HCT116 (cell line): ENCODE data around the gene TGFBR1. TPM values are rescaled to one million over a fixed set of nuclear protein-coding genes. Genes with fewer than 3 reads are reported as not detected.

Experiments used
- ATAC-seq: fragments of 200-7000 bp; cut with Tn5 transposase; 2 replicates; pipeline ENCODE4 v1.9.1; 2020; ENCODE audit warnings: mild to moderate bottlenecking, moderate library complexity
- BruUV-seq: library from RNA; stranded (reverse); fragments of 400-500 nt; replicated peaks from 2 replicates; lab custom pipeline; 2021; lab: Mats Ljungman, UMichigan
- CTCF ChIA-PET: fragments of 300-600 bp; sonication (Branson Sonifier 250); formaldehyde crosslinking; loops from one replicate; lab custom pipeline; 2021; ENCODE audit warnings: antibody characterized with exemption; lab: Charles Lee
- POLR2A ChIA-PET: fragments of 300-600, 350-600 bp; sonication (Branson Sonifier 250); formaldehyde crosslinking; loops from one replicate; lab custom pipeline; 2021; ENCODE audit warnings: antibody characterized with exemption; lab: Charles Lee
- RAD21 ChIA-PET, 2 experiments: fragments of 300-600 bp; sonication (Branson Sonifier 250); formaldehyde crosslinking; loops; one replicate each; lab custom pipeline; 2023; ENCODE audit warnings: low total read pairs in 2 of 2; ENCODE audit not compliant: uncharacterized antibody in 2 of 2, unreplicated experiment in 2 of 2, low non-redundant PET in 1 of 2; lab: Charles Lee
- DNase-seq: peaks from one replicate; pipeline ENCODE4 v3.0.0-alpha.2; 2010; ENCODE audit warnings: low read depth, low spot score
- H2AFZ ChIP-seq: fragments of 200-600 bp; shearing (Covaris generic), sonication (generic); 2 replicates; pipeline ENCODE4 v1.6.1; 2017; ENCODE audit warnings: low read depth, mixed run types, mixed read lengths, antibody characterized with exemption, low read length; ENCODE audit not compliant: poor library complexity, severe bottlenecking
- H3K27ac ChIP-seq: 2 replicates; pipeline ENCODE4 v1.5.1; 2012; ENCODE audit warnings: low read depth, low read length
- H3K27me3 ChIP-seq: fragments of 200-600 bp; sonication (generic); 2 replicates; pipeline ENCODE4 v1.6.1; 2016; ENCODE audit warnings: mixed run types, low read length, mixed read lengths; ENCODE audit not compliant: insufficient read depth
- H3K36me3 ChIP-seq, 2 experiments: fragments of 200-500 bp in 1 of 2; fragments of 200-600 bp in 1 of 2; sonication (Bioruptor generic) in 1 of 2; sonication (generic) in 1 of 2; 2 replicates each; pipeline versions ENCODE4 v1.5.1 to v1.6.1; 2014 to 2016; ENCODE audit warnings: low read length in 2 of 2, inconsistent platforms in 1 of 2, mixed read lengths in 1 of 2, mixed run types in 1 of 2; ENCODE audit not compliant: insufficient read depth in 2 of 2, control insufficient read depth in 1 of 2
- H3K4me1 ChIP-seq, 2 experiments: fragments of 200-600 bp in 1 of 2; sonication (generic) in 1 of 2; 2 replicates each; pipeline versions ENCODE4 v1.5.1 to v1.6.1; 2012 to 2017; ENCODE audit warnings: low read length in 2 of 2, inconsistent platforms in 1 of 2, mild to moderate bottlenecking in 1 of 2, mixed read lengths in 1 of 2, mixed run types in 1 of 2, moderate library complexity in 1 of 2; ENCODE audit not compliant: insufficient read depth in 2 of 2, control insufficient read depth in 1 of 2
- H3K4me2 ChIP-seq: fragments of 200-600 bp; sonication (generic); 2 replicates; pipeline ENCODE4 v1.6.1; 2017; ENCODE audit warnings: mixed run types, low read length, mixed read lengths
- H3K4me3 ChIP-seq, 2 experiments: fragments of 200-600 bp in 1 of 2; sonication (generic) in 1 of 2; replicated peaks in 1 of 2; 2 replicates each; pipeline ENCODE4 v1.5.1; 2011 to 2016; ENCODE audit warnings: low read length in 2 of 2, control low read depth in 1 of 2, low read depth in 1 of 2, mild to moderate bottlenecking in 1 of 2, mixed read lengths in 1 of 2, mixed run types in 1 of 2
- H3K79me2 ChIP-seq: fragments of 200-600 bp; sonication (generic); 2 replicates; pipeline ENCODE4 v1.6.1; 2017; ENCODE audit warnings: mild to moderate bottlenecking, mixed run types, low read length, moderate library complexity, mixed read lengths; ENCODE audit not compliant: insufficient read depth
- H3K9ac ChIP-seq: fragments of 200-600 bp; sonication (generic); 2 replicates; pipeline ENCODE4 v1.6.1; 2016; ENCODE audit warnings: low read length, mixed read lengths
- H3K9me2 ChIP-seq: fragments of 200-600 bp; sonication (generic), shearing (Covaris generic); 2 replicates; pipeline ENCODE4 v1.6.1; 2017; ENCODE audit warnings: mixed run types, mild to moderate bottlenecking, moderate library complexity; ENCODE audit not compliant: insufficient read depth
- H3K9me3 ChIP-seq, 2 experiments: fragments of 200-500 bp in 1 of 2; fragments of 200-600 bp in 1 of 2; sonication (Bioruptor generic) in 1 of 2; sonication (generic) in 1 of 2; 2 replicates each; pipeline ENCODE4 v1.6.1; 2014 to 2017; ENCODE audit warnings: low read length in 2 of 2, mixed read lengths in 2 of 2, inconsistent platforms in 1 of 2, low read depth in 1 of 2, mild to moderate bottlenecking in 1 of 2, mixed run types in 1 of 2, moderate library complexity in 1 of 2; ENCODE audit not compliant: control insufficient read depth in 1 of 2, insufficient read depth in 1 of 2
- H4K20me1 ChIP-seq: fragments of 200-600 bp; sonication (generic), shearing (Covaris generic); 2 replicates; pipeline ENCODE4 v1.6.1; 2017; ENCODE audit warnings: mixed run types, mild to moderate bottlenecking, moderate library complexity; ENCODE audit not compliant: insufficient read depth
- CBX3 ChIP-seq: IDR thresholded peaks from 2 replicates; pipeline ENCODE4 v1.6.1; 2012; ENCODE audit warnings: low read depth
- CEBPB ChIP-seq: IDR thresholded peaks from 2 replicates; pipeline ENCODE4 v1.6.1; 2012; ENCODE audit warnings: low read depth
- EGR1 ChIP-seq: IDR thresholded peaks from 2 replicates; pipeline ENCODE4 v1.6.1; 2012; ENCODE audit warnings: low read depth
- ELF1 ChIP-seq: IDR thresholded peaks from 2 replicates; pipeline ENCODE4 v1.6.1; 2012; ENCODE audit warnings: low read depth, borderline replicate concordance
- EZH2 ChIP-seq: fragments of 200-600 bp; sonication (generic); IDR thresholded peaks from 2 replicates; pipeline ENCODE4 v1.6.1; 2017; ENCODE audit warnings: antibody characterized with exemption, mixed run types
- EZH2phosphoT487 ChIP-seq: fragments of 200-600 bp; IDR thresholded peaks from 2 replicates; pipeline ENCODE4 v1.6.1; 2018; ENCODE audit warnings: antibody characterized with exemption, borderline replicate concordance
- FOSL1 ChIP-seq: IDR thresholded peaks from 2 replicates; pipeline ENCODE4 v1.6.1; 2012; ENCODE audit warnings: low read depth
- JUND ChIP-seq: IDR thresholded peaks from 2 replicates; pipeline ENCODE4 v1.6.1; 2012
- MAX ChIP-seq: IDR thresholded peaks from 2 replicates; pipeline ENCODE4 v1.6.1; 2012
- POLR2A ChIP-seq: IDR thresholded peaks from 2 replicates; pipeline ENCODE4 v1.7.0; 2011; ENCODE audit warnings: borderline replicate concordance; ENCODE audit not compliant: insufficient read depth, insufficient read length; ENCODE audit errors: extremely low read depth
- POLR2AphosphoS5 ChIP-seq: IDR thresholded peaks from 2 replicates; pipeline ENCODE4 v1.6.1; 2011; ENCODE audit warnings: mild to moderate bottlenecking, low read depth, low read length, moderate library complexity
- RAD21 ChIP-seq: IDR thresholded peaks from 2 replicates; pipeline ENCODE4 v1.6.1; 2012; ENCODE audit warnings: low read depth, mild to moderate bottlenecking
- SIN3A ChIP-seq: IDR thresholded peaks from 2 replicates; pipeline ENCODE4 v1.6.1; 2012; ENCODE audit warnings: low read depth
- YY1 ChIP-seq: IDR thresholded peaks from 2 replicates; pipeline ENCODE4 v1.6.1; 2011; ENCODE audit warnings: low read length, low read depth, moderate library complexity, mild to moderate bottlenecking; ENCODE audit not compliant: insufficient replicate concordance; ENCODE audit errors: extremely low read depth
- ZFX ChIP-seq: fragments of 450-650 bp; IDR thresholded peaks from 2 replicates; pipeline ENCODE4 v1.6.1; 2017
- intact Hi-C: fragments of 100-400 bp; cut with micrococcal nuclease; formaldehyde crosslinking; loops from 2 replicates; pipeline ENCODE4 v1.10.0; 2022
- total RNA-seq: library from RNA; stranded (reverse); gene quantifications from one replicate; pipeline ENCODE4 v1.2.1, GENCODE V29; 2021; ENCODE audit not compliant: unreplicated experiment
- TF ChIP-seq, protein P1 (sequence below): IDR thresholded peaks from 2 replicates; pipeline ENCODE4 v1.6.1; 2012
- TF ChIP-seq, protein P2 (sequence below), 3 experiments: fragments of 200-600 bp in 1 of 3; sonication (generic) in 1 of 3; IDR thresholded peaks in 2 of 3; conservative IDR thresholded peaks in 1 of 3; 2 replicates each; pipeline ENCODE4 v1.5.1; 2012 to 2017; ENCODE audit warnings: low read depth in 2 of 3, low read length in 2 of 3, antibody characterized with exemption in 1 of 3, borderline replicate concordance in 1 of 3, control low read depth in 1 of 3, mild to moderate bottlenecking in 1 of 3, mixed read lengths in 1 of 3, mixed run types in 1 of 3, moderate library complexity in 1 of 3; ENCODE audit not compliant: insufficient read depth in 1 of 3
- TF ChIP-seq, protein P3 (sequence below): IDR thresholded peaks from 2 replicates; pipeline ENCODE4 v1.6.1; 2011; ENCODE audit warnings: mild to moderate bottlenecking, low read length, moderate library complexity; ENCODE audit not compliant: insufficient replicate concordance; ENCODE audit errors: extremely low read depth

Gene TGFBR1
- total RNA-seq, 1 experiment from 2014 or later: 26.6 TPM

GRCh38 chr9:99103901-99104458 lies 933 bp upstream of the TGFBR1 start:
- TF ChIP-seq POLR2A (no peak), CBX3 (no peak), ZFX (no peak), JUND (no peak), CEBPB (no peak), EZH2phosphoT487 (no peak), ELF1 (no peak), EZH2 (no peak), EGR1 (no peak), MAX (no peak), FOSL1 (no peak), SIN3A (no peak), POLR2AphosphoS5 (no peak), YY1 (no peak), RAD21 (no peak)
- TF ChIP-seq, protein P1, sequence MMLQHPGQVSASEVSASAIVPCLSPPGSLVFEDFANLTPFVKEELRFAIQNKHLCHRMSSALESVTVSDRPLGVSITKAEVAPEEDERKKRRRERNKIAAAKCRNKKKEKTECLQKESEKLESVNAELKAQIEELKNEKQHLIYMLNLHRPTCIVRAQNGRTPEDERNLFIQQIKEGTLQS: no peak
- TF ChIP-seq, protein P2, sequence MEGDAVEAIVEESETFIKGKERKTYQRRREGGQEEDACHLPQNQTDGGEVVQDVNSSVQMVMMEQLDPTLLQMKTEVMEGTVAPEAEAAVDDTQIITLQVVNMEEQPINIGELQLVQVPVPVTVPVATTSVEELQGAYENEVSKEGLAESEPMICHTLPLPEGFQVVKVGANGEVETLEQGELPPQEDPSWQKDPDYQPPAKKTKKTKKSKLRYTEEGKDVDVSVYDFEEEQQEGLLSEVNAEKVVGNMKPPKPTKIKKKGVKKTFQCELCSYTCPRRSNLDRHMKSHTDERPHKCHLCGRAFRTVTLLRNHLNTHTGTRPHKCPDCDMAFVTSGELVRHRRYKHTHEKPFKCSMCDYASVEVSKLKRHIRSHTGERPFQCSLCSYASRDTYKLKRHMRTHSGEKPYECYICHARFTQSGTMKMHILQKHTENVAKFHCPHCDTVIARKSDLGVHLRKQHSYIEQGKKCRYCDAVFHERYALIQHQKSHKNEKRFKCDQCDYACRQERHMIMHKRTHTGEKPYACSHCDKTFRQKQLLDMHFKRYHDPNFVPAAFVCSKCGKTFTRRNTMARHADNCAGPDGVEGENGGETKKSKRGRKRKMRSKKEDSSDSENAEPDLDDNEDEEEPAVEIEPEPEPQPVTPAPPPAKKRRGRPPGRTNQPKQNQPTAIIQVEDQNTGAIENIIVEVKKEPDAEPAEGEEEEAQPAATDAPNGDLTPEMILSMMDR (IDR thresholded peaks at IDR 0.05 in 2 of 3, conservative IDR thresholded peaks at IDR 0.05 in 1 of 3; ENCODE audit: borderline replicate concordance in 1 of 3, insufficient read depth in 1 of 3, low read depth in 2 of 3, low read length in 2 of 3): no peak
- TF ChIP-seq, protein P3, sequence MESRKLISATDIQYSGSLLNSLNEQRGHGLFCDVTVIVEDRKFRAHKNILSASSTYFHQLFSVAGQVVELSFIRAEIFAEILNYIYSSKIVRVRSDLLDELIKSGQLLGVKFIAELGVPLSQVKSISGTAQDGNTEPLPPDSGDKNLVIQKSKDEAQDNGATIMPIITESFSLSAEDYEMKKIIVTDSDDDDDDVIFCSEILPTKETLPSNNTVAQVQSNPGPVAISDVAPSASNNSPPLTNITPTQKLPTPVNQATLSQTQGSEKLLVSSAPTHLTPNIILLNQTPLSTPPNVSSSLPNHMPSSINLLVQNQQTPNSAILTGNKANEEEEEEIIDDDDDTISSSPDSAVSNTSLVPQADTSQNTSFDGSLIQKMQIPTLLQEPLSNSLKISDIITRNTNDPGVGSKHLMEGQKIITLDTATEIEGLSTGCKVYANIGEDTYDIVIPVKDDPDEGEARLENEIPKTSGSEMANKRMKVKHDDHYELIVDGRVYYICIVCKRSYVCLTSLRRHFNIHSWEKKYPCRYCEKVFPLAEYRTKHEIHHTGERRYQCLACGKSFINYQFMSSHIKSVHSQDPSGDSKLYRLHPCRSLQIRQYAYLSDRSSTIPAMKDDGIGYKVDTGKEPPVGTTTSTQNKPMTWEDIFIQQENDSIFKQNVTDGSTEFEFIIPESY: no peak
- ATAC-seq (no peak), DNase-seq (no peak)
- Histone ChIP-seq H4K20me1 (no peaks in the 10 kb centered on the region), H2AFZ (peak overlapping the region; percentile 36), H3K27ac (peak overlapping the region; percentile 16; the same call in 1 of the 2 replicates), H3K4me1 (peaks cover 0 to 18% of the 10 kb centered on the region in 2 experiments; a peak in 3 of 4 replicates), H3K9me2 (no peaks in the 10 kb centered on the region), H3K27me3 (no peaks in the 10 kb centered on the region), H3K9ac (peak overlapping the region; percentile 47), H3K79me2 (0 out of 2 replicates have a peak, but pooled peaks cover 2% of the 10 kb centered on the region), H3K36me3 (no peaks in the 10 kb centered on the region), H3K4me3 (peak overlapping the region; percentile 40 to 60), H3K9me3 (no peaks in the 10 kb centered on the region), H3K4me2 (peak overlapping the region; percentile 89)
- ChIA-PET CTCF (no interaction called here), RAD21 (no interaction called here), POLR2A (no interaction called here)
- intact Hi-C loops: no loop called here
- no TSS peak for BruUV-seq
